ENCODE measurements around the gene NKIRAS2.

The NKIRAS2 gene

DNA sequence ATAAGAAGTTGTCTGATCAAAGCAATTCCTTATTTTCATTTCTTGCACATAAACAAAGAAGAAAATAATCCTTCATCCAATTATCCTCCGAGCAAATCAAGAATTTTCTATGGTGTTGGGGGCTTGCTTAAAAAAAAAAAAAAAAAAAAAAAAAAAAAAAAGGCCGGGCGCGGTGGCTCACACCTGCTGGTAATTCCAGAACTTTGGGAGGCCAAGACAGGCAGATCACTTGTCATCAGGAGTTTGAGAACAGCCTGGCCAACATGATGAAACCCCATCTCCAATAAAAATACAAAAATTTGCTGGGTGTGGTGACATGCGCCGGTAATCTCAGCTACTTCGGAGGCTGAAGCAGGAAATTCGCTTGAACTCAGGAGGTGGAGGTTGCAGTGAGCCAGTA lies 34.0 kb upstream of the NKIRAS2 start:
- H3K4me3 ChIP-seq (ENCODE audit: low read depth, low read length) = no peak overlapping the region
- TF ChIP-seq, protein P1, sequence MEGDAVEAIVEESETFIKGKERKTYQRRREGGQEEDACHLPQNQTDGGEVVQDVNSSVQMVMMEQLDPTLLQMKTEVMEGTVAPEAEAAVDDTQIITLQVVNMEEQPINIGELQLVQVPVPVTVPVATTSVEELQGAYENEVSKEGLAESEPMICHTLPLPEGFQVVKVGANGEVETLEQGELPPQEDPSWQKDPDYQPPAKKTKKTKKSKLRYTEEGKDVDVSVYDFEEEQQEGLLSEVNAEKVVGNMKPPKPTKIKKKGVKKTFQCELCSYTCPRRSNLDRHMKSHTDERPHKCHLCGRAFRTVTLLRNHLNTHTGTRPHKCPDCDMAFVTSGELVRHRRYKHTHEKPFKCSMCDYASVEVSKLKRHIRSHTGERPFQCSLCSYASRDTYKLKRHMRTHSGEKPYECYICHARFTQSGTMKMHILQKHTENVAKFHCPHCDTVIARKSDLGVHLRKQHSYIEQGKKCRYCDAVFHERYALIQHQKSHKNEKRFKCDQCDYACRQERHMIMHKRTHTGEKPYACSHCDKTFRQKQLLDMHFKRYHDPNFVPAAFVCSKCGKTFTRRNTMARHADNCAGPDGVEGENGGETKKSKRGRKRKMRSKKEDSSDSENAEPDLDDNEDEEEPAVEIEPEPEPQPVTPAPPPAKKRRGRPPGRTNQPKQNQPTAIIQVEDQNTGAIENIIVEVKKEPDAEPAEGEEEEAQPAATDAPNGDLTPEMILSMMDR (IDR thresholded peaks at IDR 0.05; ENCODE audit: borderline replicate concordance, insufficient read depth, low read depth, low read length) = no peak

DNA sequence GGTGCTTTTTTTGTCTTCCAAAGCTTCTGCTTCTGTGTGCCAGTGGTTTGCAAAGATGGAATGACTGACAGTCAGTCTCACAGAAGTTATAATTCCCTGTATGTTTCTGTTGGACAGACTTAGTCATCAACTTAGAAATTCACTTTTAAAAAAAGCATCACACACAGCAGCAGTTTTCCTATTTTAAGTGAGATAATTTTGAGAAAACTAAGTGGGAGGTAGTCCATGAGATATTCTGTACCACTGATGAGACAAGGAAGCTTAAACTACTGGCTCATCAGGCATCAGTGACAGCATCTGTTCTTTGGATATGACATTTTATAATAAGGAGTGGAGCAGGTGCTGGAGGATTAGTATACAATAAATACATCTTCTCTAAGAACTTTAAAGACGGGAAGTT lies 33.3 kb upstream of the NKIRAS2 start:
- TF ChIP-seq, protein P1 (IDR thresholded peaks at IDR 0.05; ENCODE audit: borderline replicate concordance, insufficient read depth, low read depth, low read length) = no peak
- H3K4me3 ChIP-seq (ENCODE audit: low read depth, low read length) = no peak overlapping the region

DNA sequence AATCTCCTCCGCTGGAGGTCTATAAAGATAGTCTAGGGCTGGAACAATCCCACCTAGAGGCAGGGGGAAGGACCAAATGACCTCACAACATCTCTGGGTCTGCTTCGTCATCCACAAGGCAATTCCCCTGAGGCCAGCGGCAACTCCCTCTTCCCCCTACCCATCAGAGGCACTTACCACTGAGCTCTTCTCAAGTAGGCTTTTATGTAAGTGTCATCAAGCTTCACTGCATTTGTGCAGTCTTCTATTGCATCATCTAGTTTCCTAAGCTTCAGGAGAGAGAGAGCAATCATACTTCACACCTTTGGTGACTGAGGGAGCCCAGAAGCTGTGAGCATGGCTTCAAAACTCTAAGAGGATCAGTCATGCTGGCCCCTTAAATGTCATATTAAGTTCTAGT lies 32.2 kb upstream of the NKIRAS2 start:
- TF ChIP-seq, protein P1 (IDR thresholded peaks at IDR 0.05; ENCODE audit: borderline replicate concordance, insufficient read depth, low read depth, low read length) = no peak
- no peak overlapping the region for H3K4me3 ChIP-seq (ENCODE audit: low read depth, low read length)

DNA sequence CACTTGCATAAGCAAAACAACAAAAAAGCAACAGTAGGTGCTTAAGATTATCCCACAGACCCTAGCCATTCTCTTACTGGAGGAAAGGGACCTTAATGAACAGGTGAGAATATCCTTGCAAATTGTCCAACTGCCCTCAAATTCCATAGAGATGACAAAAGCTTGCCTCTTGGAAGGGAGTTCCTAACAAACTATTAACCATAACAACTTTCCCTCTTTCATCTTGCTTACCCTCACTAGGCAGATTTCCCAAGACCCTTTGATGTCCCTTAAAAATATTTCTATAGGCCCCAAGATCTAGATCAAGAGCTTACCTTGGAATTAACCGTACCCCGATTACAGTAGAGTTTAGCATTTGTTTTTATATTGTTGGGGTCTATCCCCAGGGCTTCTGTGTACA lies 31.5 kb upstream of the NKIRAS2 start:
- TF ChIP-seq, protein P1 (IDR thresholded peaks at IDR 0.05; ENCODE audit: borderline replicate concordance, insufficient read depth, low read depth, low read length) = no peak
- no peak overlapping the region for H3K4me3 ChIP-seq (ENCODE audit: low read depth, low read length)

DNA sequence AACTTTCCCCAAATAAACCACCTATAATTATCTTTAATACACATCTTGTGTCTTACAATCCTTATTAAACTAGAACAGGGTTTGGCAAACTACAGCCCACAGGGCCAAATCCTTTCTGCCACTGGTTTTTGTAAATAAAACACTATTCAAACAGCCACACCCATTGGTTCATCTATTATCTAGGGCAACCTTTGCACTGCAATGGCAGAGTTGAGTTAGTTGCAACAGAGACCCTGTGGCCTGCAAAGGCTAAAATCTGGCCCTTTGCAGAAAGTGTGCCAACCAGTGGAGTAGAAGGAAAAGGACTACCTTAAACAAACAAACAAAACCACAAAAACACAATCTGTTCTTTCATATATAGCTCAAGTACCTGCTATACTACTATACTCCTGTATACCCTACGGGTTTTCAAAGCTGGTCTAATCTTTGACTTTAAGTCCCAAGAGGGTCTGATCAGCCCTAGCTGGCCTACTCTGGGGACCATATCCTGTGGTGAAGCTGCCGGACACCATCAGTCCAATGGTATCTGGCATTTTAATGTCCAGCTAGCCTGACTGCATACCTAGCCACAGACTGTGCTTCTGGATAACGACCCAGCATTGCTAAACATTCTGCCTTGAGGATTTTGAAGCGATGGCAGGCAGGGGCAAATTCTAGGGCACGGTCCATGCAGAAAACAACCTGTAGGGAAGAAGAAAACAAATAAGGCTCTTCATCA lies 30.0 kb upstream of the NKIRAS2 start:
- TF ChIP-seq, protein P1 (IDR thresholded peaks at IDR 0.05; ENCODE audit: borderline replicate concordance, insufficient read depth, low read depth, low read length) = no peak

DNA sequence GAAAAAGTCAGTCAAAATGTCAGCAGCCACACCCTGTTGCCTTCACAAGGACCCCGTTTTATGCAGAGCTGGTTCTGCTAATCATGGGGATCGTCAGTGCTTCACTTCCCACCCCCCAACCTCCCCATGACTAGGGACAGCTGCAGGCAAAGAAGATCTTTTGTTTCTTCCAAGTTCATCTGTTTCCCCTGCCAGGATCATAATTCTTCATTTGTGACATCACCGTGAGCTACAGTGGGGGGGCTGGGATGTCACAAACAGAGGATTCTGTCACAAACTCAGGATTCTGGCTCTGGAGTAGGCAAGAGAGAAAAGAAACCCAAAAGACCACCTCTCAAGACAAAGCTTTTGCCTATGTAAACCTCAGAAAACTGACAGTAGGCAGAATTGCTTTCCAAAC lies 27.3 kb upstream of the NKIRAS2 start:
- H3K4me3 ChIP-seq (ENCODE audit: low read depth, low read length) = no peak overlapping the region
- TF ChIP-seq, protein P1 (IDR thresholded peaks at IDR 0.05; ENCODE audit: borderline replicate concordance, insufficient read depth, low read depth, low read length) = no peak

More for the DNA sequence above, 30.0 kb upstream of the NKIRAS2 start:
- H3K4me3 ChIP-seq (ENCODE audit: low read depth, low read length) = no peak overlapping the region

DNA sequence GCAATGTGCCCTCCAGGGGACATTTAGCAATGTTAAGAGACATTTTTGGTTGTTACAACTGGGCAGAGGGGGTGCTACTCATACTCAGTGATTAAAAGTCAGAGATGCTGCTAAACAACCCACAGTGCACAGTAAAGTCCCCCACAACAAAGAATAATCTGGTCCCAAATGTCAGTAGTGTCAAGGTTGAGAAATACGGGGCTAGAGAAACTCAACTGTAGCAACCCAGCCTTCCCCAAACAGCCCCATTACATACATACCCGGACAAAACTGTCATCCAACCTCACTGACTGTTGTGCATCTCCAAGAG lies 23.1 kb upstream of the NKIRAS2 start:
- TF ChIP-seq, protein P1 (IDR thresholded peaks at IDR 0.05; ENCODE audit: borderline replicate concordance, insufficient read depth, low read depth, low read length) = no peak
- H3K4me3 ChIP-seq (ENCODE audit: low read depth, low read length) = no peak overlapping the region

Measured in GM12875 (cell line).